Loucy (cell line): Measurements from ENCODE around the gene TMEM190.
"Not testable (repeated sequence)": the region's sequence is repeated elsewhere in the genome, so short reads cannot be mapped to it uniquely, and the experiment has no call there.

Source experiments
- H2AFZ ChIP-seq: fragments of 200-600 bp; sonication (generic); 2 replicates; pipeline ENCODE4 v1.6.0; 2016; ENCODE audit warnings: antibody characterized with exemption, mild to moderate bottlenecking, low read length, moderate library complexity
- H3F3A ChIP-seq: fragments of 200-600 bp; 2 replicates; pipeline ENCODE4 v1.6.0; 2016; ENCODE audit warnings: antibody characterized with exemption, low read depth, mild to moderate bottlenecking
- H3K27me3 ChIP-seq: fragments of 200-600 bp; sonication (generic); 2 replicates; pipeline ENCODE4 v1.6.1; 2014; ENCODE audit warnings: low read length, mild to moderate bottlenecking; ENCODE audit not compliant: insufficient read depth, poor library complexity, severe bottlenecking
- H3K36me3 ChIP-seq: fragments of 200-600 bp; sonication (generic); 2 replicates; pipeline ENCODE4 v1.6.1; 2016; ENCODE audit warnings: low read length; ENCODE audit not compliant: insufficient read depth
- H3K4me1 ChIP-seq: fragments of 200-600 bp; sonication (generic); 2 replicates; pipeline ENCODE4 v1.5.1; 2014; ENCODE audit warnings: low read length, mild to moderate bottlenecking; ENCODE audit not compliant: insufficient read depth, poor library complexity, severe bottlenecking
- H3K4me2 ChIP-seq: fragments of 200-600 bp; sonication (generic); 2 replicates; pipeline ENCODE4 v1.6.0; 2014; ENCODE audit warnings: antibody characterized with exemption, low read length, low read depth, mild to moderate bottlenecking; ENCODE audit not compliant: poor library complexity, severe bottlenecking
- H3K4me3 ChIP-seq: fragments of 200-600 bp; sonication (generic); 2 replicates; pipeline ENCODE4 v1.5.1; 2014; ENCODE audit warnings: low read length, mild to moderate bottlenecking, mixed read lengths; ENCODE audit not compliant: poor library complexity, severe bottlenecking
- H3K79me2 ChIP-seq: fragments of 200-600 bp; sonication (generic); 2 replicates; pipeline ENCODE4 v1.6.1; 2014; ENCODE audit warnings: low read length; ENCODE audit not compliant: insufficient read depth
- H3K9ac ChIP-seq: fragments of 200-600 bp; sonication (generic); 2 replicates; pipeline ENCODE4 v1.6.0; 2014; ENCODE audit warnings: mild to moderate bottlenecking, low read depth, low read length, moderate library complexity; ENCODE audit not compliant: poor library complexity, severe bottlenecking
- H3K9me2 ChIP-seq: fragments of 200-600 bp; sonication (generic); replicated peaks from 2 replicates; pipeline ENCODE4 v1.6.1; 2016; ENCODE audit warnings: low read depth, low read length, mixed read lengths
- H3K9me3 ChIP-seq: fragments of 200-600 bp; sonication (generic); 2 replicates; pipeline ENCODE4 v1.6.1; 2014; ENCODE audit warnings: mild to moderate bottlenecking, antibody characterized with exemption, low read length, low read depth; ENCODE audit not compliant: insufficient read depth
- H4K20me1 ChIP-seq: fragments of 200-600 bp; sonication (generic); 2 replicates; pipeline ENCODE4 v1.6.0; 2014; ENCODE audit warnings: antibody characterized with exemption, low read length, mild to moderate bottlenecking; ENCODE audit not compliant: insufficient read depth, poor library complexity, severe bottlenecking
- CTCF ChIP-seq: fragments of 200-600 bp; sonication (generic); conservative IDR thresholded peaks from 2 replicates; pipeline ENCODE4 v1.5.1; 2014; ENCODE audit warnings: mild to moderate bottlenecking, antibody characterized with exemption, low read length
- EZH2phosphoT487 ChIP-seq: fragments of 200-600 bp; IDR thresholded peaks from 2 replicates; pipeline ENCODE4 v1.6.1; 2018; ENCODE audit warnings: antibody characterized with exemption, mild to moderate bottlenecking, moderate library complexity, borderline replicate concordance

The TMEM190 gene

GRCh38 chr19:55376241-55376933, at the start of gene TMEM190:
Gene TMEM190, plus strand, starts transcription at chr19:55376826. Its CDS starts 28 bp downstream, at chr19:55376854.
- H3K4me3 ChIP-seq: no peak within 1 kb of the TSS
- H3K9me2 ChIP-seq: no peaks in the 10 kb centered on the region
- no peaks in the 10 kb centered on the region for H4K20me1 ChIP-seq
- no peaks in the 10 kb centered on the region for H3K4me1 ChIP-seq
- no peaks in the 10 kb centered on the region for H3K36me3 ChIP-seq
- no peaks in the 10 kb centered on the region for H3K27me3 ChIP-seq
- TF ChIP-seq EZH2phosphoT487: no peak
- no peak for TF ChIP-seq CTCF
- H3F3A ChIP-seq: no peaks in the 10 kb centered on the region
- no peaks in the 10 kb centered on the region for H3K9me3 ChIP-seq
- H3K4me2 ChIP-seq: no peak within 1 kb of the TSS
- no peak within 1 kb of the TSS for H3K9ac ChIP-seq
- no peak within 1 kb of the TSS for H2AFZ ChIP-seq
- no peaks in the 10 kb centered on the region for H3K79me2 ChIP-seq

- H2AFZ ChIP-seq, H3K9ac ChIP-seq, H3K27me3 ChIP-seq, H3F3A ChIP-seq, H3K9me2 ChIP-seq, H3K4me1 ChIP-seq, H3K4me3 ChIP-seq, H3K79me2 ChIP-seq, H3K9me3 ChIP-seq, H4K20me1 ChIP-seq, H3K4me2 ChIP-seq, H3K36me3 ChIP-seq: not testable (repeated sequence)
Measured at GRCh38 chr19:55328774-55329318, 47.8 kb upstream of the TMEM190 start.

- H2AFZ ChIP-seq, H3K9me3 ChIP-seq, H3K36me3 ChIP-seq, H3F3A ChIP-seq, H3K4me1 ChIP-seq, H3K9me2 ChIP-seq, H3K79me2 ChIP-seq, H3K4me3 ChIP-seq, H4K20me1 ChIP-seq, H3K9ac ChIP-seq, H3K27me3 ChIP-seq, H3K4me2 ChIP-seq: not testable (repeated sequence)
Measured at GRCh38 chr19:55329791-55330190, 46.8 kb upstream of the TMEM190 start.

- Histone ChIP-seq H3K4me2 (no peak overlapping the region), H3K4me1 (peaks cover 9% of the 10 kb centered on the region), H3K27me3 (no peaks in the 10 kb centered on the region), H3K9me3 (no peaks in the 10 kb centered on the region), H2AFZ (no peak overlapping the region), H3K9me2 (no peaks in the 10 kb centered on the region), H3K9ac (no peak overlapping the region), H4K20me1 (no peaks in the 10 kb centered on the region), H3K79me2 (no peaks in the 10 kb centered on the region), H3K4me3 (no peak overlapping the region), H3K36me3 (no peaks in the 10 kb centered on the region), H3F3A (no peaks in the 10 kb centered on the region)
- TF ChIP-seq EZH2phosphoT487: no peak
- TF ChIP-seq CTCF: no peak
Measured at GRCh38 chr19:55333870-55334269, 42.8 kb upstream of the TMEM190 start.
